ENCODE measurements around the gene ACSL4. TPM values are rescaled to one million over a fixed set of nuclear protein-coding genes. Genes with fewer than 3 reads are reported as not detected.

Gene ACSL4
- total RNA-seq, 1 experiment from 2014 or later = 55.2 TPM

- CTCF ChIA-PET = no interaction called here
- ATAC-seq (no peak), DNase-seq (ENCODE audit: low read depth, low spot score) (no peak)
These were observed 51.5 kb downstream of the ACSL4 start for GRCh38 chrX:109681475-109682081.

GRCh38 chrX:109679820-109680219 lies 53.2 kb downstream of the ACSL4 start:
- no peaks in the 10 kb centered on the region for H3K27me3 ChIP-seq (ENCODE audit: control insufficient read depth, insufficient read depth, low read length)
- DNase-seq (ENCODE audit: low read depth, low spot score) (no peak), ATAC-seq (no peak)
- ChIA-PET POLR2A (no interaction called here), CTCF (no interaction called here)
- BruUV-seq (replicated peaks) = no TSS peak
- no peak overlapping the region for H3K27ac ChIP-seq (ENCODE audit: low read length)
- no peak overlapping the region for H3K4me3 ChIP-seq (ENCODE audit: low read depth in 2 of 2, low read length in 2 of 2)
- TF ChIP-seq CTCF (IDR thresholded peaks at IDR 0.05) (no peak), REST (IDR thresholded peaks at IDR 0.05; ENCODE audit: insufficient read depth in 1 of 2, low read depth in 2 of 2, low read length in 1 of 2) (no peak), POLR2AphosphoS5 (IDR thresholded peaks at IDR 0.05; ENCODE audit: low read depth, low read length) (no peak), TCF7L2 (IDR thresholded peaks at IDR 0.05; ENCODE audit: low read depth, low read length) (no peak), SIN3A (IDR thresholded peaks at IDR 0.05; ENCODE audit: borderline replicate concordance, insufficient read depth, low read depth, low read length) (no peak)
- no peaks in the 10 kb centered on the region for H3K9me3 ChIP-seq (ENCODE audit: control insufficient read depth, insufficient read depth, low read depth, low read length)
- in situ Hi-C loops (cut with HindIII; ENCODE audit: low pct_unique_long_range_greater_than_20kb, low sequenced_read_pairs) = no loop called here
- no peaks in the 10 kb centered on the region for H3K4me1 ChIP-seq (ENCODE audit: control insufficient read depth, insufficient read depth, low read length)
- intact Hi-C loops (cut with micrococcal nuclease; ENCODE audit: unreplicated experiment) = no loop called here
- H3K36me3 ChIP-seq (ENCODE audit: control insufficient read depth, insufficient read depth, low read length) = no peaks in the 10 kb centered on the region; the same call in 1 of the 2 replicates

More at GRCh38 chrX:109681475-109682081, 51.5 kb downstream of the ACSL4 start:
- POLR2A ChIA-PET = no interaction called here
- BruUV-seq (replicated peaks) = no TSS peak
- H3K9me3 ChIP-seq (ENCODE audit: control insufficient read depth, insufficient read depth, low read depth, low read length) = no peaks in the 10 kb centered on the region
- in situ Hi-C loops (cut with HindIII; ENCODE audit: low pct_unique_long_range_greater_than_20kb, low sequenced_read_pairs) (no loop called here), intact Hi-C loops (cut with micrococcal nuclease; ENCODE audit: unreplicated experiment) (no loop called here)
- no peaks in the 10 kb centered on the region; the same call in 1 of the 2 replicates for H3K36me3 ChIP-seq (ENCODE audit: control insufficient read depth, insufficient read depth, low read length)
- H3K4me3 ChIP-seq (ENCODE audit: low read depth in 2 of 2, low read length in 2 of 2) = no peak overlapping the region
- no peaks in the 10 kb centered on the region for H3K4me1 ChIP-seq (ENCODE audit: control insufficient read depth, insufficient read depth, low read length)
- no peak overlapping the region for H3K27ac ChIP-seq (ENCODE audit: low read length)
- no peaks in the 10 kb centered on the region for H3K27me3 ChIP-seq (ENCODE audit: control insufficient read depth, insufficient read depth, low read length)
- no peak for TF ChIP-seq REST (IDR thresholded peaks at IDR 0.05; ENCODE audit: insufficient read depth in 1 of 2, low read depth in 2 of 2, low read length in 1 of 2)
- no peak for TF ChIP-seq CTCF (IDR thresholded peaks at IDR 0.05)
- no peak for TF ChIP-seq TCF7L2 (IDR thresholded peaks at IDR 0.05; ENCODE audit: low read depth, low read length)

All from Panc1 (cell line).